Amniotic stem cell (primary cell): ENCODE results near the gene GALNT15.

Experiments
- DNase-seq: peaks from one replicate; lab custom pipeline; 2025; lab: John Stamatoyannopoulos, UW

The GALNT15 gene

GRCh38 chr3:16227566-16227965 lies 53.1 kb downstream of the GALNT15 start:
- no peak for DNase-seq

- DNase-seq, result no peak
Observed at GRCh38 chr3:16229681-16230080, 55.2 kb downstream of the GALNT15 start.

- DNase-seq, result no peak
Observed at GRCh38 chr3:16231983-16232382, 57.5 kb downstream of the GALNT15 start.

GRCh38 chr3:16233806-16234205 lies 59.3 kb downstream of the GALNT15 start:
- no peak for DNase-seq

GRCh38 chr3:16234281-16234680 lies 59.8 kb downstream of the GALNT15 start:
- DNase-seq, result no peak

- DNase-seq, result no peak
Observed at GRCh38 chr3:16236030-16236639, 61.7 kb downstream of the GALNT15 start.

GRCh38 chr3:16236856-16237393 lies 62.4 kb downstream of the GALNT15 start:
- no peak for DNase-seq

- no peak for DNase-seq
Observed at GRCh38 chr3:16239086-16239770, 64.7 kb downstream of the GALNT15 start.

- DNase-seq, result no peak
Observed at GRCh38 chr3:16239780-16240179, 65.3 kb downstream of the GALNT15 start.

GRCh38 chr3:16240229-16241023 lies 65.9 kb downstream of the GALNT15 start:
- DNase-seq, result peak; percentile 2

GRCh38 chr3:16241225-16241624 lies 66.7 kb downstream of the GALNT15 start:
- DNase-seq, result no peak

GRCh38 chr3:16242177-16242576 lies 67.7 kb downstream of the GALNT15 start:
- no peak for DNase-seq

GRCh38 chr3:16243706-16244490 lies 69.4 kb downstream of the GALNT15 start:
- DNase-seq, result no peak

- DNase-seq, result no peak
Observed at GRCh38 chr3:16245609-16246008, 71.1 kb downstream of the GALNT15 start.

GRCh38 chr3:16247282-16248061 lies 73.0 kb downstream of the GALNT15 start:
- peak; percentile 71 for DNase-seq

GRCh38 chr3:16248556-16248955 lies 74.1 kb downstream of the GALNT15 start:
- DNase-seq, result no peak

- peak; percentile 4 for DNase-seq
Observed at GRCh38 chr3:16249336-16249735, 74.9 kb downstream of the GALNT15 start.

GRCh38 chr3:16249886-16250285 lies 75.4 kb downstream of the GALNT15 start:
- DNase-seq, result no peak

- DNase-seq, result no peak
Observed at GRCh38 chr3:16251316-16252085, 77.0 kb downstream of the GALNT15 start.

- DNase-seq, result no peak
Observed at GRCh38 chr3:16252243-16252978, 77.9 kb downstream of the GALNT15 start.
